ENCODE results near the gene ZNF620.
A peak's percentile ranks its signal among the peaks of the same experiment; 100 is the strongest.
"Not testable (repeated sequence)": the region's sequence is repeated elsewhere in the genome, so short reads cannot be mapped to it uniquely, and the experiment has no call there.

ZNF620 gene

GRCh38 chr3:40505599-40506462 is at the start of gene ZNF620:
ZNF620 (plus strand) TSS chr3:40506039; CDS start chr3:40506353, 314 bp downstream.
- no peak for FAIRE-seq
- DNase-seq (ENCODE audit: low spot score) = no peak

GRCh38 chr3:40456279-40456939 is 49.4 kb upstream of the ZNF620 start:
- DNase-seq (ENCODE audit: low spot score) (no peak), FAIRE-seq (no peak)

- DNase-seq (ENCODE audit: low spot score) (peak; percentile 82), FAIRE-seq (peak; percentile 27)
These were observed 48.7 kb upstream of the ZNF620 start, which contains the start of gene RPL14 for GRCh38 chr3:40456940-40457823. RPL14 (plus strand) TSS chr3:40457339; CDS start chr3:40457472, 133 bp downstream.

- DNase-seq (ENCODE audit: low spot score) (no peak), FAIRE-seq (no peak)
These were observed 47.4 kb upstream of the ZNF620 start for GRCh38 chr3:40458473-40458872.

- DNase-seq (ENCODE audit: low spot score); FAIRE-seq: not testable (repeated sequence)
These were observed 45.4 kb upstream of the ZNF620 start for GRCh38 chr3:40460481-40460880.

- FAIRE-seq = no peak
- no peak for DNase-seq (ENCODE audit: low spot score)
These were observed 44.7 kb upstream of the ZNF620 start for GRCh38 chr3:40461161-40461560.

GRCh38 chr3:40462838-40463237 is 43.0 kb upstream of the ZNF620 start:
- FAIRE-seq; DNase-seq (ENCODE audit: low spot score): not testable (repeated sequence)

- FAIRE-seq = no peak
- DNase-seq (ENCODE audit: low spot score) = no peak
These were observed 42.3 kb upstream of the ZNF620 start for GRCh38 chr3:40463579-40463978.

- FAIRE-seq = no peak
These were observed 41.3 kb upstream of the ZNF620 start for GRCh38 chr3:40464339-40465110.

GRCh38 chr3:40465111-40465407 is 40.8 kb upstream of the ZNF620 start:
- DNase-seq (ENCODE audit: low spot score) (no peak), FAIRE-seq (no peak)

More at GRCh38 chr3:40464339-40465110, 41.3 kb upstream of the ZNF620 start:
- no peak for DNase-seq (ENCODE audit: low spot score)

- FAIRE-seq = no peak
These were observed 40.4 kb upstream of the ZNF620 start for GRCh38 chr3:40465456-40465855.

GRCh38 chr3:40468018-40468417 is 37.8 kb upstream of the ZNF620 start:
- no peak for DNase-seq (ENCODE audit: low spot score)
- FAIRE-seq = no peak

More at GRCh38 chr3:40465456-40465855, 40.4 kb upstream of the ZNF620 start:
- no peak for DNase-seq (ENCODE audit: low spot score)

GRCh38 chr3:40470701-40471100 is 35.1 kb upstream of the ZNF620 start:
- FAIRE-seq = no peak

GRCh38 chr3:40476478-40477470 is 29.1 kb upstream of the ZNF620 start, which contains the start of gene ZNF619:
ZNF619 (plus strand) TSS chr3:40477122; CDS start chr3:40477980, 858 bp downstream.
- peak; percentile 33 for DNase-seq (ENCODE audit: low spot score)
- FAIRE-seq = no peak

More at GRCh38 chr3:40470701-40471100, 35.1 kb upstream of the ZNF620 start:
- DNase-seq (ENCODE audit: low spot score) = no peak

- no peak for DNase-seq (ENCODE audit: low spot score)
- no peak for FAIRE-seq
These were observed 28.2 kb upstream of the ZNF620 start for GRCh38 chr3:40477666-40478065.

- FAIRE-seq (no peak), DNase-seq (ENCODE audit: low spot score) (no peak)
These were observed 18.7 kb upstream of the ZNF620 start for GRCh38 chr3:40487172-40487571.

GRCh38 chr3:40490916-40491315 is 14.9 kb upstream of the ZNF620 start:
- no peak for DNase-seq (ENCODE audit: low spot score)

GRCh38 chr3:40494698-40495097 is 11.1 kb upstream of the ZNF620 start:
- no peak for FAIRE-seq
- no peak for DNase-seq (ENCODE audit: low spot score)

More at GRCh38 chr3:40490916-40491315, 14.9 kb upstream of the ZNF620 start:
- no peak for FAIRE-seq

- DNase-seq (ENCODE audit: low spot score) = no peak
These were observed 8.6 kb upstream of the ZNF620 start for GRCh38 chr3:40497288-40497687.

More at GRCh38 chr3:40497288-40497687, 8.6 kb upstream of the ZNF620 start:
- FAIRE-seq = no peak

Data from RCC 7860 (cell line).